ENCODE measurements around the gene ANKRD63. TPM values are rescaled to one million over a fixed set of nuclear protein-coding genes. Genes with fewer than 3 reads are reported as not detected.

ANKRD63 gene
- total and polyA plus RNA-seq, 2 of the 13 experiments (the other 11 are each of a cell fraction or from before 2014, with no cell fraction given) = not detected

DNA sequence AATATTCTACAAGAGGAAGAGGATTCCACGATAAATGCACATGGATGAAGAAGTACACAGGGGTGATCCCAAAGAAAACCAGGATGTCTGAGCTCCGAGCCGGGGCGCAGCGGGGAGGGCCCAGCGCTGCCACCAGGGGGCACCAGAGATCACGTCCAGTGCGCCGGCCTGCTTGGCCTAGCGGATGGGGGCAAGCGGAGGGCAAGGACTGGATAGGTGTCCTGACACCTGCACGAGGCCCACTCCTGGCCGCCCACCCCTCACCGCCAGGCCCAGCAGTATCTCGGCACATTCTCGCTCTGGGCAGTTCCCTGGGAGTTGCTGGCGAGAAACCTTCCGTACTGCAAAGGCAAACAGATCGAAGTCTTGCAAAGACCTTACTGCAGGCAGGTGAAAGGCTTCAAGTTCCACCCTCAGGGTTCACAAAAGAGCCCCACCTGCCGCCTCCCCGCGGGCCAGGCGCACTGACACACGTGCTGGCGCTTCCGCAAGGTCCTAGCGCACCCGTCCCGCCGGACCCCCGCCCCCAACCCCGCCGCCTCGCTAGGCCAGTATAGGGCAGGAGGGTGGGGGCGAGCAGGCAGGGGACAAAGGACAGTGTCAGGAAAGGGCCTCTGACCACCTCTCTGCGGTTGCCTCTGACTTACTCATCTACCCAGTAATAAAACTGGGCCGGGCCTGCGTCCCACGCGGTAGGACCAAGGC lies 3.3 kb downstream of the ANKRD63 start (continued):
- TF ChIP-seq, protein P1, sequence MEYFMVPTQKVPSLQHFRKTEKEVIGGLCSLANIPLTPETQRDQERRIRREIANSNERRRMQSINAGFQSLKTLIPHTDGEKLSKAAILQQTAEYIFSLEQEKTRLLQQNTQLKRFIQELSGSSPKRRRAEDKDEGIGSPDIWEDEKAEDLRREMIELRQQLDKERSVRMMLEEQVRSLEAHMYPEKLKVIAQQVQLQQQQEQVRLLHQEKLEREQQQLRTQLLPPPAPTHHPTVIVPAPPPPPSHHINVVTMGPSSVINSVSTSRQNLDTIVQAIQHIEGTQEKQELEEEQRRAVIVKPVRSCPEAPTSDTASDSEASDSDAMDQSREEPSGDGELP (IDR thresholded peaks at IDR 0.05; ENCODE audit: borderline replicate concordance, low read depth) = no peak
- 0 out of 2 replicates have a peak, but pooled peaks have one; percentile 18 for TF ChIP-seq CBX5 (CRISPR knock-in tag; IDR thresholded peaks at IDR 0.05; ENCODE audit: borderline replicate concordance)
- TF ChIP-seq CBFB (CRISPR knock-in tag; IDR thresholded peaks at IDR 0.05) = no peak
- TF ChIP-seq, protein P2, sequence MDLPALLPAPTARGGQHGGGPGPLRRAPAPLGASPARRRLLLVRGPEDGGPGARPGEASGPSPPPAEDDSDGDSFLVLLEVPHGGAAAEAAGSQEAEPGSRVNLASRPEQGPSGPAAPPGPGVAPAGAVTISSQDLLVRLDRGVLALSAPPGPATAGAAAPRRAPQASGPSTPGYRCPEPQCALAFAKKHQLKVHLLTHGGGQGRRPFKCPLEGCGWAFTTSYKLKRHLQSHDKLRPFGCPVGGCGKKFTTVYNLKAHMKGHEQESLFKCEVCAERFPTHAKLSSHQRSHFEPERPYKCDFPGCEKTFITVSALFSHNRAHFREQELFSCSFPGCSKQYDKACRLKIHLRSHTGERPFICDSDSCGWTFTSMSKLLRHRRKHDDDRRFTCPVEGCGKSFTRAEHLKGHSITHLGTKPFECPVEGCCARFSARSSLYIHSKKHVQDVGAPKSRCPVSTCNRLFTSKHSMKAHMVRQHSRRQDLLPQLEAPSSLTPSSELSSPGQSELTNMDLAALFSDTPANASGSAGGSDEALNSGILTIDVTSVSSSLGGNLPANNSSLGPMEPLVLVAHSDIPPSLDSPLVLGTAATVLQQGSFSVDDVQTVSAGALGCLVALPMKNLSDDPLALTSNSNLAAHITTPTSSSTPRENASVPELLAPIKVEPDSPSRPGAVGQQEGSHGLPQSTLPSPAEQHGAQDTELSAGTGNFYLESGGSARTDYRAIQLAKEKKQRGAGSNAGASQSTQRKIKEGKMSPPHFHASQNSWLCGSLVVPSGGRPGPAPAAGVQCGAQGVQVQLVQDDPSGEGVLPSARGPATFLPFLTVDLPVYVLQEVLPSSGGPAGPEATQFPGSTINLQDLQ (CRISPR knock-in tag; IDR thresholded peaks at IDR 0.05) = no peak
- TF ChIP-seq ZNF34 (CRISPR knock-in tag; IDR thresholded peaks at IDR 0.05; ENCODE audit: borderline replicate concordance) = no peak
- TF ChIP-seq MED8 (CRISPR knock-in tag; IDR thresholded peaks at IDR 0.05; ENCODE audit: insufficient replicate concordance) = no peak
- TF ChIP-seq ZFAT (CRISPR knock-in tag; conservative IDR thresholded peaks at IDR 0.05) = no peak
- no peak for TF ChIP-seq TCF7L2 (IDR thresholded peaks at IDR 0.05; ENCODE audit: low read depth, low read length)
- TF ChIP-seq ZNF850 (CRISPR knock-in tag; conservative IDR thresholded peaks at IDR 0.05) = no peak
- no peak for TF ChIP-seq TAF1 (CRISPR knock-in tag; IDR thresholded peaks at IDR 0.05)
- no peak for TF ChIP-seq ZBTB3 (CRISPR knock-in tag; IDR thresholded peaks at IDR 0.05; ENCODE audit: borderline replicate concordance, low read depth)
- no peak for TF ChIP-seq U2AF2 (IDR thresholded peaks at IDR 0.05; ENCODE audit: low read depth, low read length)
- TF ChIP-seq ZNF816 (CRISPR knock-in tag; IDR thresholded peaks at IDR 0.05; ENCODE audit: borderline replicate concordance) = no peak
- no peak for TF ChIP-seq FOXK1 (CRISPR knock-in tag; IDR thresholded peaks at IDR 0.05; ENCODE audit: borderline replicate concordance, low read depth)
- TF ChIP-seq NFATC3 (CRISPR knock-in tag; IDR thresholded peaks at IDR 0.05) = no peak
- no peak for TF ChIP-seq ZNF292 (CRISPR knock-in tag; IDR thresholded peaks at IDR 0.05; ENCODE audit: borderline replicate concordance, low read depth)
- TF ChIP-seq KLF15 (CRISPR knock-in tag; IDR thresholded peaks at IDR 0.05; ENCODE audit: borderline replicate concordance) = no peak
- TF ChIP-seq ZNF136 (CRISPR knock-in tag; IDR thresholded peaks at IDR 0.05; ENCODE audit: low read depth) = no peak
- no peak for TF ChIP-seq POGZ (CRISPR knock-in tag; IDR thresholded peaks at IDR 0.05)
- no peak for TF ChIP-seq RBM22 (optimal IDR thresholded peaks at IDR 0.05; ENCODE audit: low read length)
- TF ChIP-seq, protein P3, sequence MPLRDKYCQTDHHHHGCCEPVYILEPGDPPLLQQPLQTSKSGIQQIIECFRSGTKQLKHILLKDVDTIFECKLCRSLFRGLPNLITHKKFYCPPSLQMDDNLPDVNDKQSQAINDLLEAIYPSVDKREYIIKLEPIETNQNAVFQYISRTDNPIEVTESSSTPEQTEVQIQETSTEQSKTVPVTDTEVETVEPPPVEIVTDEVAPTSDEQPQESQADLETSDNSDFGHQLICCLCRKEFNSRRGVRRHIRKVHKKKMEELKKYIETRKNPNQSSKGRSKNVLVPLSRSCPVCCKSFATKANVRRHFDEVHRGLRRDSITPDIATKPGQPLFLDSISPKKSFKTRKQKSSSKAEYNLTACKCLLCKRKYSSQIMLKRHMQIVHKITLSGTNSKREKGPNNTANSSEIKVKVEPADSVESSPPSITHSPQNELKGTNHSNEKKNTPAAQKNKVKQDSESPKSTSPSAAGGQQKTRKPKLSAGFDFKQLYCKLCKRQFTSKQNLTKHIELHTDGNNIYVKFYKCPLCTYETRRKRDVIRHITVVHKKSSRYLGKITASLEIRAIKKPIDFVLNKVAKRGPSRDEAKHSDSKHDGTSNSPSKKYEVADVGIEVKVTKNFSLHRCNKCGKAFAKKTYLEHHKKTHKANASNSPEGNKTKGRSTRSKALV (CRISPR knock-in tag; IDR thresholded peaks at IDR 0.05) = peak; percentile 43; the same call in 1 of the 2 replicates
- TF ChIP-seq, protein P4, sequence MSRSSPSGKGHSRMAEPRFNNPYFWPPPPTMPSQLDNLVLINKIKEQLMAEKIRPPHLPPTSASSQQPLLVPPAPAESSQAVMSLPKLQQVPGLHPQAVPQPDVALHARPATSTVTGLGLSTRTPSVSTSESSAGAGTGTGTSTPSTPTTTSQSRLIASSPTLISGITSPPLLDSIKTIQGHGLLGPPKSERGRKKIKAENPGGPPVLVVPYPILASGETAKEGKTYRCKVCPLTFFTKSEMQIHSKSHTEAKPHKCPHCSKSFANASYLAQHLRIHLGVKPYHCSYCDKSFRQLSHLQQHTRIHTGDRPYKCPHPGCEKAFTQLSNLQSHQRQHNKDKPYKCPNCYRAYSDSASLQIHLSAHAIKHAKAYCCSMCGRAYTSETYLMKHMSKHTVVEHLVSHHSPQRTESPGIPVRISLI (CRISPR knock-in tag; IDR thresholded peaks at IDR 0.05; ENCODE audit: borderline replicate concordance) = 0 out of 2 replicates have a peak, but pooled peaks have one; percentile 17
